Activated naive CD8-positive, alpha-beta T cell treated with anti-CD3 and anti-CD28 coated beads, Interleukin-2, amount 50 U/mL, for 24 hours (primary cell): Measurements from ENCODE around the gene XRCC4.
A peak's percentile ranks its signal among the peaks of the same experiment; 100 is the strongest.

Experiments used
- ATAC-seq: fragments of 150-1000 bp; cut with Tn5 transposase; one replicate; pipeline ENCODE4 v1.10.0; 2021
- DNase-seq: peaks from one replicate; pipeline ENCODE4 v3.0.0; 2021
- H3K27ac Mint-ChIP-seq: one replicate; pipeline ENCODE4 v1.8.0; 2021; ENCODE audit warnings: mild to moderate bottlenecking, mixed read lengths
- H3K27me3 Mint-ChIP-seq: one replicate; pipeline ENCODE4 v1.8.0; 2021; ENCODE audit warnings: mixed read lengths
- H3K36me3 Mint-ChIP-seq: one replicate; pipeline ENCODE4 v1.8.0; 2021; ENCODE audit warnings: low read depth, mixed read lengths
- H3K4me1 Mint-ChIP-seq: one replicate; pipeline ENCODE4 v1.8.0; 2021; ENCODE audit warnings: mixed read lengths
- H3K4me3 Mint-ChIP-seq: one replicate; pipeline ENCODE4 v1.8.0; 2021; ENCODE audit warnings: mild to moderate bottlenecking, moderate library complexity, mixed read lengths
- H3K9me3 Mint-ChIP-seq: one replicate; pipeline ENCODE4 v1.8.0; 2021; ENCODE audit warnings: mixed read lengths

Gene XRCC4

GRCh38 chr5:83076742-83077661 is at the start of gene XRCC4, which contains the start of gene TMEM167A:
TSS of gene XRCC4 (plus strand) at chr5:83077547. CDS start at chr5:83104920, 27,373 bp downstream.
TSS of gene TMEM167A (minus strand) at chr5:83077394. CDS start at chr5:83077323, 71 bp downstream.
- peak; percentile 89 for DNase-seq
- H3K27ac Mint-ChIP-seq, result peak within 1 kb of the TSS; percentile 99
- no peaks in the 10 kb centered on the region for H3K27me3 Mint-ChIP-seq
- peaks cover 28% of the 10 kb centered on the region for H3K36me3 Mint-ChIP-seq
- peak; percentile 100 for ATAC-seq
- H3K9me3 Mint-ChIP-seq, result no peaks in the 10 kb centered on the region
- peak within 1 kb of the TSS; percentile 99 for H3K4me3 Mint-ChIP-seq
- peaks cover 58% of the 10 kb centered on the region for H3K4me1 Mint-ChIP-seq

GRCh38 chr5:83029912-83030311 is 47.4 kb upstream of the XRCC4 start:
- H3K4me3 Mint-ChIP-seq, result no peak overlapping the region
- H3K27me3 Mint-ChIP-seq, result no peaks in the 10 kb centered on the region
- no peaks in the 10 kb centered on the region for H3K9me3 Mint-ChIP-seq
- no peak overlapping the region for H3K27ac Mint-ChIP-seq
- DNase-seq, result no peak
- ATAC-seq, result no peak
- H3K36me3 Mint-ChIP-seq, result no peaks in the 10 kb centered on the region
- peaks cover 4% of the 10 kb centered on the region for H3K4me1 Mint-ChIP-seq

- H3K27me3 Mint-ChIP-seq, result no peaks in the 10 kb centered on the region
- no peak overlapping the region for H3K4me3 Mint-ChIP-seq
- H3K4me1 Mint-ChIP-seq, result peaks cover 4% of the 10 kb centered on the region
- DNase-seq (no peak), ATAC-seq (no peak)
- H3K36me3 Mint-ChIP-seq, result no peaks in the 10 kb centered on the region
- no peak overlapping the region for H3K27ac Mint-ChIP-seq
- H3K9me3 Mint-ChIP-seq, result no peaks in the 10 kb centered on the region
Measured at GRCh38 chr5:83031381-83031780, 46.0 kb upstream of the XRCC4 start.

- no peak overlapping the region for H3K4me3 Mint-ChIP-seq
- peaks cover 7% of the 10 kb centered on the region for H3K4me1 Mint-ChIP-seq
- no peaks in the 10 kb centered on the region for H3K9me3 Mint-ChIP-seq
- ATAC-seq, result no peak
- H3K36me3 Mint-ChIP-seq, result no peaks in the 10 kb centered on the region
- no peak for DNase-seq
- H3K27me3 Mint-ChIP-seq, result peaks cover 1% of the 10 kb centered on the region
- no peak overlapping the region for H3K27ac Mint-ChIP-seq
Measured at GRCh38 chr5:83034036-83034435, 43.3 kb upstream of the XRCC4 start.

- H3K36me3 Mint-ChIP-seq, result no peaks in the 10 kb centered on the region
- DNase-seq (no peak), ATAC-seq (no peak)
- H3K4me3 Mint-ChIP-seq, result no peak overlapping the region
- H3K27ac Mint-ChIP-seq, result no peak overlapping the region
- peaks cover 1% of the 10 kb centered on the region for H3K27me3 Mint-ChIP-seq
- peaks cover 7% of the 10 kb centered on the region for H3K4me1 Mint-ChIP-seq
- no peaks in the 10 kb centered on the region for H3K9me3 Mint-ChIP-seq
Measured at GRCh38 chr5:83034528-83035207, 42.7 kb upstream of the XRCC4 start.

GRCh38 chr5:83035373-83036100 is 41.8 kb upstream of the XRCC4 start:
- peaks cover 7% of the 10 kb centered on the region for H3K4me1 Mint-ChIP-seq
- no peak overlapping the region for H3K27ac Mint-ChIP-seq
- peaks cover 1% of the 10 kb centered on the region for H3K27me3 Mint-ChIP-seq
- no peaks in the 10 kb centered on the region for H3K36me3 Mint-ChIP-seq
- DNase-seq (no peak), ATAC-seq (no peak)
- H3K9me3 Mint-ChIP-seq, result no peaks in the 10 kb centered on the region
- no peak overlapping the region for H3K4me3 Mint-ChIP-seq

- Mint-ChIP-seq H3K4me3 (no peak overlapping the region), H3K27ac (no peak overlapping the region), H3K36me3 (no peaks in the 10 kb centered on the region), H3K27me3 (peaks cover 1% of the 10 kb centered on the region), H3K9me3 (no peaks in the 10 kb centered on the region), H3K4me1 (peaks cover 7% of the 10 kb centered on the region)
- ATAC-seq, result no peak
- no peak for DNase-seq
Measured at GRCh38 chr5:83036991-83037575, 40.3 kb upstream of the XRCC4 start.

- peaks cover 1% of the 10 kb centered on the region for H3K27me3 Mint-ChIP-seq
- no peak for DNase-seq
- no peak for ATAC-seq
- H3K36me3 Mint-ChIP-seq, result no peaks in the 10 kb centered on the region
- H3K9me3 Mint-ChIP-seq, result no peaks in the 10 kb centered on the region
- H3K27ac Mint-ChIP-seq, result no peak overlapping the region
- no peak overlapping the region for H3K4me3 Mint-ChIP-seq
- H3K4me1 Mint-ChIP-seq, result peaks cover 7% of the 10 kb centered on the region
Measured at GRCh38 chr5:83038924-83039323, 38.4 kb upstream of the XRCC4 start.

GRCh38 chr5:83042507-83042906 is 34.8 kb upstream of the XRCC4 start:
- peaks cover 2% of the 10 kb centered on the region for H3K4me1 Mint-ChIP-seq
- ATAC-seq (no peak), DNase-seq (no peak)
- H3K4me3 Mint-ChIP-seq, result no peak overlapping the region
- no peak overlapping the region for H3K27ac Mint-ChIP-seq
- peaks cover 2% of the 10 kb centered on the region for H3K36me3 Mint-ChIP-seq
- H3K9me3 Mint-ChIP-seq, result no peaks in the 10 kb centered on the region
- H3K27me3 Mint-ChIP-seq, result peaks cover 1% of the 10 kb centered on the region

GRCh38 chr5:83044926-83045325 is 32.4 kb upstream of the XRCC4 start:
- DNase-seq, result no peak
- no peaks in the 10 kb centered on the region for H3K9me3 Mint-ChIP-seq
- H3K4me1 Mint-ChIP-seq, result no peaks in the 10 kb centered on the region
- no peak for ATAC-seq
- no peak overlapping the region for H3K27ac Mint-ChIP-seq
- peaks cover 4% of the 10 kb centered on the region for H3K36me3 Mint-ChIP-seq
- no peaks in the 10 kb centered on the region for H3K27me3 Mint-ChIP-seq
- no peak overlapping the region for H3K4me3 Mint-ChIP-seq

GRCh38 chr5:83048277-83048676 is 29.1 kb upstream of the XRCC4 start:
- H3K27ac Mint-ChIP-seq, result no peak overlapping the region
- peaks cover 18% of the 10 kb centered on the region for H3K36me3 Mint-ChIP-seq
- ATAC-seq (no peak), DNase-seq (no peak)
- H3K9me3 Mint-ChIP-seq, result no peaks in the 10 kb centered on the region
- no peak overlapping the region for H3K4me3 Mint-ChIP-seq
- H3K4me1 Mint-ChIP-seq, result no peaks in the 10 kb centered on the region
- H3K27me3 Mint-ChIP-seq, result no peaks in the 10 kb centered on the region

- ATAC-seq, result no peak
- Mint-ChIP-seq H3K4me1 (no peaks in the 10 kb centered on the region), H3K27me3 (no peaks in the 10 kb centered on the region), H3K9me3 (no peaks in the 10 kb centered on the region), H3K27ac (no peak overlapping the region), H3K36me3 (peaks cover 23% of the 10 kb centered on the region), H3K4me3 (no peak overlapping the region)
- DNase-seq, result no peak
Measured at GRCh38 chr5:83048811-83049210, 28.5 kb upstream of the XRCC4 start.

- Mint-ChIP-seq H3K36me3 (peaks cover 27% of the 10 kb centered on the region), H3K4me3 (no peak overlapping the region), H3K27me3 (no peaks in the 10 kb centered on the region), H3K27ac (no peak overlapping the region), H3K9me3 (no peaks in the 10 kb centered on the region), H3K4me1 (no peaks in the 10 kb centered on the region)
- ATAC-seq (no peak), DNase-seq (no peak)
Measured at GRCh38 chr5:83049370-83049885, 27.9 kb upstream of the XRCC4 start.

- Mint-ChIP-seq H3K27ac (no peak overlapping the region), H3K4me1 (no peaks in the 10 kb centered on the region), H3K27me3 (no peaks in the 10 kb centered on the region), H3K4me3 (no peak overlapping the region), H3K36me3 (peaks cover 38% of the 10 kb centered on the region), H3K9me3 (no peaks in the 10 kb centered on the region)
- no peak for DNase-seq
- no peak for ATAC-seq
Measured at GRCh38 chr5:83050723-83051340, 26.5 kb upstream of the XRCC4 start.
